AML-193 (cell line): ENCODE data around the gene SPINK4.

ENCODE experiments used
- DNase-seq, 2 experiments: peaks; one replicate each; lab custom pipeline; 2025; lab: John Stamatoyannopoulos, UW

SPINK4 gene

GRCh38 chr9:33229359-33230114 is 10.4 kb upstream of the SPINK4 start:
- DNase-seq, result no peak

- DNase-seq, result no peak
These were observed 9.0 kb upstream of the SPINK4 start for GRCh38 chr9:33230756-33231622.

- no peak for DNase-seq
These were observed 8.4 kb upstream of the SPINK4 start for GRCh38 chr9:33231623-33231942.

- no peak for DNase-seq
These were observed 7.2 kb upstream of the SPINK4 start for GRCh38 chr9:33232815-33233214.

GRCh38 chr9:33233626-33234342 is 6.2 kb upstream of the SPINK4 start:
- DNase-seq, result no peak

- DNase-seq, result no peak
These were observed 5.2 kb upstream of the SPINK4 start for GRCh38 chr9:33234511-33235467.

- DNase-seq, result no peak
These were observed 3.4 kb upstream of the SPINK4 start for GRCh38 chr9:33236571-33236970.

- no peak for DNase-seq
These were observed 1.3 kb downstream of the SPINK4 start for GRCh38 chr9:33241298-33241697.

GRCh38 chr9:33242609-33243134 is 2.7 kb downstream of the SPINK4 start:
- no peak for DNase-seq

GRCh38 chr9:33244137-33244784 is 4.3 kb downstream of the SPINK4 start:
- no peak for DNase-seq

GRCh38 chr9:33245341-33245740 is 5.4 kb downstream of the SPINK4 start:
- no peak for DNase-seq

- no peak for DNase-seq
These were observed 6.4 kb downstream of the SPINK4 start for GRCh38 chr9:33246269-33246860.

GRCh38 chr9:33248606-33249005 is 8.6 kb downstream of the SPINK4 start:
- DNase-seq, result no peak

GRCh38 chr9:33249087-33249658 is 9.2 kb downstream of the SPINK4 start:
- DNase-seq, result no peak

GRCh38 chr9:33249983-33250382 is 10.0 kb downstream of the SPINK4 start:
- DNase-seq, result no peak

- no peak for DNase-seq
These were observed 10.6 kb downstream of the SPINK4 start for GRCh38 chr9:33250458-33250995.

- DNase-seq, result no peak
These were observed 14.2 kb downstream of the SPINK4 start for GRCh38 chr9:33254211-33254610.

GRCh38 chr9:33255014-33255413 is 15.0 kb downstream of the SPINK4 start:
- no peak for DNase-seq

- DNase-seq, result no peak
These were observed 15.5 kb downstream of the SPINK4 start for GRCh38 chr9:33255471-33255870.

GRCh38 chr9:33256236-33256635 is 16.3 kb downstream of the SPINK4 start:
- DNase-seq, result no peak
